ENCODE data around the gene ARSB.
"Not testable (repeated sequence)": the region's sequence is repeated elsewhere in the genome, so short reads cannot be mapped to it uniquely, and the experiment has no call there.

The ARSB gene

GRCh38 chr5:78997090-78997489 lies 12.0 kb upstream of the ARSB start:
- FAIRE-seq (no peak), DNase-seq (ENCODE audit: insufficient read length, low spot score) (no peak)

- FAIRE-seq = no peak
Measured at GRCh38 chr5:78995521-78996007, 10.5 kb upstream of the ARSB start.

GRCh38 chr5:78993165-78993564 lies 8.1 kb upstream of the ARSB start:
- FAIRE-seq (no peak), DNase-seq (ENCODE audit: insufficient read length, low spot score) (no peak)

More at GRCh38 chr5:78995521-78996007, 10.5 kb upstream of the ARSB start:
- DNase-seq (ENCODE audit: insufficient read length, low spot score) = no peak

DNA sequence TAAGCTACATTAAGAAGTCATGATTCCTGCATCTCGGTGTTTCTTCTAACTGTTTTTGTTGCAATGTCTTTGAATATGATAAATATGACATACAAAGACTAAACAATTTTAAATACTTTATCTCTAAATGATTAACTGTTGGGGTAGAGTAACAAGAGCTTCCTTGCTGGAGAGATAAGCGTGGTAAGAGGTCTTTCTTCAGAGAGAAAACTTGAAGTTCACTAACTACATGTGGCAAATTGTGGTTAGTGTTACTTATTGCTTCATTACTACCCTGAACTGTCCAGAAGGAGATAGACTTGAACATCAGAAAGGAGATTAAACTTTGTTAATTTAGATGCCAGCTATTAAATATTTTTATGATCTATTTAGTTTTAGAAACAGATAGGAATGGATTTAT lies 7.0 kb upstream of the ARSB start:
- FAIRE-seq (no peak), DNase-seq (ENCODE audit: insufficient read length, low spot score) (no peak)

- FAIRE-seq = no peak
- no peak for DNase-seq (ENCODE audit: insufficient read length, low spot score)
Measured at GRCh38 chr5:78989080-78989479, 4.0 kb upstream of the ARSB start.

GRCh38 chr5:78985725-78986223 lies 664 bp upstream of the ARSB start:
- FAIRE-seq = peak; percentile 91
- peak; percentile 39 for DNase-seq (ENCODE audit: insufficient read length, low spot score)

GRCh38 chr5:78984439-78985115 lies 533 bp downstream of the ARSB start:
- DNase-seq (ENCODE audit: insufficient read length, low spot score) (peak; percentile 76), FAIRE-seq (no peak)

GRCh38 chr5:78983601-78984438 lies 1.3 kb downstream of the ARSB start:
- DNase-seq (ENCODE audit: insufficient read length, low spot score) (no peak), FAIRE-seq (peak; percentile 81)

DNA sequence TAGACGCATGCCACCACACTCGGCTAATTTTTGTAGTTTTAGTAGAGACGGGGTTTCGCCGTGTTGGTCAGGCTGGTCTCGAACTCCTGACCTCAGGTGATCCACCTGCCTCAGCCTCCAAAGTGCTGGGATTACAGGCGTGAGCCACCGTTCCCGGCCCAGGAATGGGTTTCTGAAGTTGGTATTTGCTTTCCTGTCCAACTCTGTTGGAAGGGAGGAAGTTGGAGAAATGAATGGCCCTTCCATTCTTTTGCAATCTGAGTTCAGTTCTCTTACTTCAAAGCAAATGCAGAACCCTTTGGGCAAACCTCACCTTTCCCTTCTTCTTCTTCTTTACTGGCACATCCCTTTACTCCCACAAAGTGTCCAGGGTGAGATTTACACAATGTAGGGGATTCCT lies 1.9 kb downstream of the ARSB start:
- not testable (repeated sequence) for DNase-seq (ENCODE audit: insufficient read length, low spot score); FAIRE-seq

- DNase-seq (ENCODE audit: insufficient read length, low spot score) (no peak), FAIRE-seq (no peak)
Measured at GRCh38 chr5:78979909-78980308, 5.2 kb downstream of the ARSB start.

- no peak for FAIRE-seq
Measured at GRCh38 chr5:78979117-78979742, 5.9 kb downstream of the ARSB start.

DNA sequence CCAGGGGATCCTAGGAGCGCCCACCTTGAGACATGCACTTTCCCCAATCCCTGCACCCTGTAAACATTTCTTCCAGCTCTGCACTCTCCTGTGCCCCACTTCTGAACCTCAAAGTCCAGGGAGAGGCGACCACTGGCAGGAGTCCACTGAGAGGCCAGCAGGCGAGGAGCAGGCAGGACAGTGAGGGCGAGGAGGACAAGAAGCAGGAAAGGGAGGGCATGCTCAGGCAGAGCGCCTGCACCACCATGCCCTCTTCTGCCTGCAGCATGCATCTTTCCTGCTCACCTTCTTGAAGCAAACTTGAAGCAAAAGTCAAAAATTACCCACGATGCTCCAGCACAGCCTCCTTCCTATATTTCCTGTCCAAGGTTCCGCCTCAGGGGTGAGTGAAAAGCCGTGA lies 10.1 kb downstream of the ARSB start:
- FAIRE-seq = no peak
- DNase-seq (ENCODE audit: insufficient read length, low spot score) = no peak

More at GRCh38 chr5:78979117-78979742, 5.9 kb downstream of the ARSB start:
- no peak for DNase-seq (ENCODE audit: insufficient read length, low spot score)

DNA sequence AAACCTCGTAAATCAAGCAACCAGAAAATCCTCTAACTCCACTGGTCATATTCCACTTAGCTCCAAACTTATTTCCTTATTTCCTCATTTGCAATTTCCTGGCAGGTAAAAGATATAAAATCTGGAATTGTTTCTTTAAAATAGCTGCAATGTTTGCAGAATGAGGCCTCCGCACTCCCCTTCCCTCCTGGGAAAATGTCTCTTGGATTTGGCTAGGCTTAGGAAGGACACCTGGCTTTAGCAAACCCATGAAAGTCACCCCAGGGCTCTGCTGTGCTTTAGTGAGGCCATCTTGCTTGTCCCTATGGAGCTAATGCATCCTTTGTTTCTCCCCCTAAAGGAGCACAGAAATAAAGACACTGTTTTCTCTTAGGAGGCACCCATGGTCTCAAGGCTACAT lies 10.5 kb downstream of the ARSB start:
- no peak for FAIRE-seq
- no peak for DNase-seq (ENCODE audit: insufficient read length, low spot score)

- DNase-seq (ENCODE audit: insufficient read length, low spot score) (no peak), FAIRE-seq (no peak)
Measured at GRCh38 chr5:78974011-78974410, 11.1 kb downstream of the ARSB start.

DNA sequence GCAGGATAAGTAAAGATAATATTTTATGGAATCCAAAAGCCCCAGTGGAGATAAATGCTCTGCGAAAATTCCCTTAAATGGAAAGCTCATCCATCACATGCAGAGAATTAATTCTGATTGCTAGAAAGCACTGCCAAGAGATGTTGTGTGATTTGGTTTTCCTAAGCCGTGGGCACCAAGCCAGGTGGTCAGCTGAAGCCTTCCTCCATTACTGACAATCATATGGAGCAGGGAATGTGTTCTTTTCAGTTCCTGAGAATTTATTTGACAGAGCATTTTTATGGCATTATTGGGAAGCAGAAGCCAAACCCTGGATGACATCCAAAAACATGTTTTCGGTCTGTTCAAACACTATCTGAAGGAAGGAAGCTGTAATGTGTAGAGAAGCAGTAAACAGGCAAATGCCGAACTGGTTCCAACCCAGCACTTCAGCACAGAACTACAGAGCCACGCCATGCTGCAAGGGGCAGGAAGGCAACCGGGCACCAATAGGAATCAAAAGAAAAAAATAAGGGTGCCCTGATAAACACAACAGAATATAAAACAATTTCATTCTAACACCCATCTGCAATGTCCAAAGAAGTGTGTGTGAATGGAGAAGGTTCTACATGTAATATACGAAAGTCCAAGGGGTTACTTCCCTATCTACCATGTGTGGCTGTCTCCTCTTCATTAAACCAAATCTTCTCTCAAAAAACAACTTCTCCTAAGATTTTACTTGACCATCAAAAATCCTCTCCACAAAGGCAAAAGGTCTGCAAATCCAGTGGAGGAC lies 12.3 kb downstream of the ARSB start:
- FAIRE-seq (no peak), DNase-seq (ENCODE audit: insufficient read length, low spot score) (no peak)

DNA sequence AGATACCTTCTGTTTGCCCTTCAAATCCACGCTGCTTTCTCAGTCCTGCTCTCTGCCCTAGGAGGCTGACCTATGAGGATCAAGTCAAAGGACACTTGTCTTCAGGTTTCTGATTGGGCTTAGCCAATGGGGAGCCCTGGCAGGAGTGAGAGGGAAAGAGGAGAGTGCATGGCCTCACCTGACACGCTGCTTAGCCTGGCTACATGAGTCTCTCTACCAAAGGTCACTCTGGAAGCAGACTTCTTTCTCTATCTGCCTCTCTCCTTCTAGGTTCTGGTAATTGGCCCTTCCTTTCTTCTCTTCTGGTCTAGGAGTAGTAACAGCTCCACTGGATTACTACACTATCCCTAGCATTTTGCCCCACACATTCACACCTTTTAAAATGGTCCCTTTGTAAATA lies 13.1 kb downstream of the ARSB start:
- FAIRE-seq (no peak), DNase-seq (ENCODE audit: insufficient read length, low spot score) (no peak)

DNA sequence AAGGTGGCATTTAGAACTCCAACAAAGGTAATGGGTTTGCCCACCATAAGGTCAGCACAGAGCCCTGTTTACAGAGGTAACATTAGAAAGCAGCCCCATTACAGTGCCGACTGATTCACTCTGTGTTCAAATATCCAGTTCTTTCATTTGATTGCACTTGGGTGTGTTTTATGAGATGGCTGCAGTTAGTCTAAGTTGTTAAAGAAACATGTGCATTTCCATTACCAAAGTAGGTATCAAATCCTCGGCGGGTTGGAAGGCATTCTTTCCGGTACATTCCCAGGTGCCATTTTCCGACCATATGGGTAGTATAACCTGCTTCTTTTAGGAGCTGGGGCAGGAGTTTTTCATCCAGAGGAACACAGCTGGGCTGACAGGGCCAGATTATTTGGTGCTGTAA lies 16.3 kb downstream of the ARSB start:
- no peak for FAIRE-seq
- no peak for DNase-seq (ENCODE audit: insufficient read length, low spot score)

GRCh38 chr5:78964889-78965288 lies 20.2 kb downstream of the ARSB start:
- peak; percentile 11 for FAIRE-seq
- DNase-seq (ENCODE audit: insufficient read length, low spot score) = no peak

- no peak for FAIRE-seq
- DNase-seq (ENCODE audit: insufficient read length, low spot score) = no peak
Measured at GRCh38 chr5:78961743-78962142, 23.4 kb downstream of the ARSB start.

DNA sequence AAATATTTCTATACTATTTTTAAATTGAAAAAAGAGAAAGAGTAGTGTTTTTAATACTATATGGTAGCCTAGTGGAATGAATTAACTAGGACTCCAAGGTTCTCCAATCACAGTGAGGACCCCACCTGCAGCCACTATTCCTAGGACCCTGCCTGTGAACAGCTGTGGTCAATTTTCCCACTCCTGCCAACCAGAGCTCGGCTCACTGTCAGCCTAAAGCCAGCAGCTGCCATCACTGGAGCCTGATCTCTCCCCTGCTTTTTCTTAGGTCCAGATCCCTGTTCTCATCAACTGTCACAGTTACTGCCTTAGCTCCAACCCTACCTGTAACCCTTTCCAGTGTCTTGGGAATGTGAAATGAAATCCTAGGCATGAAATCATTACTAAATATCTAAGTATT lies 25.3 kb downstream of the ARSB start:
- DNase-seq (ENCODE audit: insufficient read length, low spot score) = no peak
- no peak for FAIRE-seq
